ENCODE measurements around the gene CNTN1.

Gene CNTN1

DNA sequence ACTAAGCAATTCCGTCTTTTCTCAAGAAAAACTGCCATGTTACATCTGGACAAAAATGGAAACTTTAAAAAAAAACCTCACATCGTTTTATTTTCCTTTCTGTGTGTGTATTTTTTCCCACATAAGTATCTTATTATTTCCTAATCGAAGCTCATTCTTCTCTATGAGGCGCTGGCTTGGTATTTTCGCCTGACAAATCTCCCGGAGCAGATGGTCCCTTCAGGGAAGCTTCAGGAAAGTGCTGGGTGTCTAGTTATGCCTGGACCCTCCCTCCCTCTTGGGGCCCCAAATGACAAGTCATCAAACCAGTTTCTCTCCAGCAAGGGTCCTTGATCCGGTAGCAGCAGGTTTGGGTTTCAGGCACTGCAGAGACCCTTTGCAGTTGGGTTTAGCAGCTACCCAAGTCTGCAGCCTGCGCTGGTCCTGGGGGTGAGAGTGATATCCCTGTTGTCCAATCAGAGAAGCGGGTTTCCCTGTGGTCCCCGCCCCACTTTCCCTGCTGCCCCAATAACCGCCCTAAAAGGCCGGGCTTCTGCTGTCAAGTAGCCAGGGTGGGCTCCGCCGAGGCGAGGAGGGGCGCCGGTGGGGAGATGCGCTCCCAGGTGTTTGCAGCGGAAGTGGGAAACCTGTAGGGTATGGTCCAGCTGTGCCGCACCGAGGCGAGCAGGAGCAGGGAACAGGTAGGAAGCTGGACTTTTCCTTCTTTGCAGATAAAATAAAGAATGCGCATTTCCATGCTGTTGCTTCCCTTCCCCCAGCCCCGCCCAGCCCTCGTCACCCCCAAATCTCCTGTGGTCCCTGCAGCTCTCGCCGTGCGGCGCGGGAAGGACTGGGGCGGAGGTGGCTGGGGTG, at the start of gene CNTN1:
CNTN1 (plus strand) TSS at position 527 of the 852 bp plus-strand sequence.
- peak; percentile 86 to 94 for DNase-seq

DNA sequence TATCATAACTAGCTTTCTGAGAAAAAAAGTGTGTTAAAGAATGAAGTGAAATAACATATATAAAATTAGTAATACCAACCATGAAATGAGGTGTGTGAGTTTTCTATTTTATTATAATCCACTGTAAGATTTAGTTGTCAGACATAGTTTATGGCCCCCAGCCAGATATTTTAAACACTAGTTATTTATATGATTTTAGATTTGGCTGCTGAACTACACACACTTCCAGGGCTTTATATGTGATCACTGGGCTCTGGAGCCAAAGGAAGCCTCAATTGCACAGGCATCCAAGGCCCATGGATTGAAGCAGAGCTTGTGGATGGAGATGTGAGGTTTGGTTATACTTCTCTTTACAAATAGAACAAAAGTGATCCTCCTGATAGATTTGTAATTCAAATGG, 48.7 kb upstream of the CNTN1 start:
- DNase-seq: no peak

DNA sequence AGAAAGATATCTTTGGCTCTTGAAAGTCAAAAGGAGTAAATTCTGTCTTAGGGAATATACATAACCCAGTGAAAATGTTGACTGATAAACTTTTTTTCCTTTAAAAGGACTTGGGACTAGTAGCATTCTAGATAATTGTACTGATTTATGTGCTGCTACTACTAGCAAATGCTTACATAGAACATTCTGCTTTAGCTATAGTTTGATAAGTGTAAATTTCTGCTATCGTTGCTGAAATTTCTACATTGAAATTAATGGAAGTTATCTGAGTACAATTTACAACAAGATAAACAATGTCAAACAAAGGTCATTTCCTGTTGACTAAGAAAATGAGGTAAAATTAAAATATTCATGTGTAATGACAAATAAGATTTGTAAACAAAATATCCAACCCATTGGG, 48.3 kb upstream of the CNTN1 start:
- DNase-seq: no peak

DNA sequence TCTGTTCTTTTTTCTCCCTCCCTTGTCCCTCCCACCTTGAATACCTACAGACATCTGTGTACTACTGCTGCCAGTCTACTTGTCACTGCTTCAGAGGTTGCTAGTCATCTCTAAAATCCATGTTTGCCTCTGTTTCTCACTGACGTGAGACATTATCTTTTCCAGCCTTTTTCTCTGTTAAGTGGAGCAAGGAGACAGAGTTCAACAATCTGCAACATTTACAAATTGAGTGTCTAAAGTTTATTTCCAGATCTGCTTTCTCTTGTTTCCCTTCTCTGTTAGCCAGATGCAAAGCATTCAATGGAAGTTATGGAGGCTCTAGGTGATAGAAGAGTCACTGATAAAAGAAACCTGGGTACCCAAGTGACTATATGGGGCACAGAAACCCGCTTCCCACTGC, 47.5 kb upstream of the CNTN1 start:
- DNase-seq: no peak

DNA sequence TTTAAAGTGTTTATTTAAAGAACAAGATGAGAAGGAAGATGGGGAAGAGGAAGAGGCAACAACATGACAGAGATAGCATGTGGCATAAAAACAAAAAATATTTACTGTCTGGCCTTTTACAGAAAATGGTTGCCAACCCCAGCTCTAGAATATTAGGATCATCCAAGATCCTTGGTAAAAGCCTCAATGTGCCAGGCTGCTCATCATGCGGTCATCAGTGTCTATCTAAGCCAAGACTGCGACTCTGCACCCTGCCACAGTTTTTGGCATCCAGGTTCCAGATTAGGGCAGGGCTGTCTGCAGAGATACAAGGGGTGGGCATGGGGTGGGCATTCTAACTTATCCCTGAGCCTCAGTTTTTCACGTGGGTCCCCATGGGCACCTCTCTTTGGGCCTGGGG, 46.9 kb upstream of the CNTN1 start:
- DNase-seq: no peak

DNA sequence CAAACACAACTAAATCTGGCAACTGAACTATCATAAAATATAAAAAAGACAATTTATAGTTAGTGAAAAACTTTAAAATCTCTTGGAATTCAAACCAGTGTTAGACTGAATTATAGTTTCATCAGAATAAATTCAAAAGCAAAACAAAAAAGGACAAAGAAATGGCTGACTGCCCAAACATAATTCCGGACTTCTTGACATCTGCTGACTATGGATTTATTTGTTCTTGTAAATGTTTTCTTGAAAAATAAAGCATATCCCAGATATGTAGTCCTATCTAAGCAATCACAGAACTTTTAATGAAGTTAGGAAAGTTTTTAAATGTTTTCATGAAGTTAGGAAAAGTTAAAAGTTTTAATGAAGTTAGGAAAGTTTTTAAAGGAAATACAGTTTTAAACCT, 45.8 kb upstream of the CNTN1 start:
- no peak for DNase-seq

DNA sequence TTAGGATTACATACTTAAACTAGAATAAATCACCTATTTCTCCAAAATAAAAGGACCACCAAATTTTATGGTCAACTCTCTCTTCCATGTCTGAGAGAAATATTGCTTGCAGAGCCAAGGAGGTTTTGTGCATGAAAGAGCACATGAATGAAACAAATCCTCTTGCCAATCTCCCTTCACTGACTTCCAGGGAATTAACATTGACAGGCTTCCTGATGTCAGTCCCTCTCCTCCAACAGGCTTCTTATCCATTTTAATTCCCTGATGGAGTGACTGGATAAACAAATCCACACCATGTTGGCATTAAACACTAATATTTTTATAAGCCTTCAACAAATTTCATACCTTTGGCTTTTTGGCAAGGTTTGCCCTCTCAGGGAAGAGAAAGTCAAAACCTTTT, 45.3 kb upstream of the CNTN1 start:
- no peak for DNase-seq

DNA sequence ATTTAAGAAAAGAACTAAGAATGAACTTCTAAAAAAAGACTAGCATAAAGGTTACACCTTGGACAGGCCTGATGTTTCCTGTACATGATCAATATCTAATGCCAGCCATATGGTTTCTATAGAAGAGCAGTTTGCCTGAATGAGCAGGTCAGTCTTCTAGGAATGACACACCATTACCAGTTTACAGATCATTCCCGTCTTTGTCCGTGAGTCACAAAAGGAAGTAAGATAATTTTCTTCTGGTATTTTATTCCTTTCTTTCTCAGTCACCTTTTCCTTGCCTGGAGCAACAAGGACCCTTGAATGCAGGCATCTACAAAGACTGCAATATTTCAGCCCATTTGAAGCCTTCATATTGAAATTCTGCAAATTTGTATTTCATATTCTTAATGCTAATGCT, 44.6 kb upstream of the CNTN1 start:
- no peak for DNase-seq

DNA sequence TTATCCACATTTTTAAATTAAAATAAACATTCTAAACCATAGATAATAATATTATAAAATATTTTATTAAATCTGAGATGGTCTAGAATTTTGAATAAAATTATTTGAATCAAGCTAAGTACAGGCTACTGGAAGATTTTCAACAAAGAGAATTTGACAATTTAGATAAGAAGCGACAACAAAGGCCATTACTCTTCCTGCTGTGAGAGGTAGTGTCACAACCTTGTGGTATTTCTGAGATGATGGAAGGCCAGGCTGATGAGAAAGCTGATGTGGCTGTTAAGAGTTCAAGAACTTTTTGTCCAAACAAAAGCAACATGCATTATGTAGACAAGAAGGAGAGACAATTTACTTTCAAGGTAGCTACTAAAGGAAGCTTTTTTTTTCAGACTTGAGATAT, 43.7 kb upstream of the CNTN1 start:
- DNase-seq: no peak

DNA sequence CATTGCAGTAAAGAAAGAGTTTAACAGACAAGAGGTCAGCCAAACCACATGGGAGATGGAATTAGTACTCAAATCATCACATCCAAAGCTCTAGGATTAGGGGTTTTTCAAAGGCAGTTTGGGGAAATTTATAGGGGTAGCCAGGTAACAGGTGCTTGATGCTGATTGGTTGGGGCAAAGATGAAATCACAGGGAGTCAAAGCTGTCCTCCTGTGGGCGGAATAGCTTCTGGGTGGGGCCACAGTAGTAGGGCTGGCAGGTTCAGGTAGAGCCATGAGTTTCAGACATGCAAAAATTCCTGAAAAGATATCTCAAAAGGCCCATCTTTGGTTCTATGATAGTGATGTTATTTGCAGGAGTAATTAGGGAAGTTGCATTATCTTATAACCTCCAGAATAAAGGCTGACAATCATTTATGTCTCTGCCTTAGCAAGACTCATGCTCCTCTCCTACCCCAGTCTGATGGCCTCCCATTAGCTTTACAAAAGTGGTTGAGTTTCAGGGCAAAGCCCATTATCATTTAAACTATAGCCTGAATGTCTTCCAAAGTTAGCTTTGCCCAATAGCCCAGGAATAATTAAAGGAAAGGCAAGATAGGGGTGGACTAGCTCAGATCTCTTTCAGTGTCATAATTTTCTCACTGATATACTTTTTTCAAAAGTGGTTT, 42.1 kb upstream of the CNTN1 start:
- no peak for DNase-seq

DNA sequence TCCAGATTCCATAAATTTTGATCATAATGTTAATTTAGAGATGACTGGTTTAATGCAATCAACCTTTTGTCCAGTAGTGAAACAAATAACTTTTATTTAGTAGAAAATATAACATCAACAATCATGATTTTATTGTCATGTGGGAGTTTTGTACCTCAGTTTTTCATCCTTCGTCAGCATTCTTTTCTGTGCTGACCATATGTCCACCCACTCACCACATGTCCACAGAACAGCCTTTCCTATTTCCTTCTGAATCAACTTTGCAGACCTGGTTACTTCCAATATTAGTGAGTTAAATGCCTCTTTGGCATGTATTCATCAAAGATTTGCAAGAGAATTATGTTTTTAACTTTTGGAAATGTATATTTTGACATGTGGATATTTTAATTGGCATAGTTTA, 36.8 kb upstream of the CNTN1 start:
- no peak for DNase-seq

DNA sequence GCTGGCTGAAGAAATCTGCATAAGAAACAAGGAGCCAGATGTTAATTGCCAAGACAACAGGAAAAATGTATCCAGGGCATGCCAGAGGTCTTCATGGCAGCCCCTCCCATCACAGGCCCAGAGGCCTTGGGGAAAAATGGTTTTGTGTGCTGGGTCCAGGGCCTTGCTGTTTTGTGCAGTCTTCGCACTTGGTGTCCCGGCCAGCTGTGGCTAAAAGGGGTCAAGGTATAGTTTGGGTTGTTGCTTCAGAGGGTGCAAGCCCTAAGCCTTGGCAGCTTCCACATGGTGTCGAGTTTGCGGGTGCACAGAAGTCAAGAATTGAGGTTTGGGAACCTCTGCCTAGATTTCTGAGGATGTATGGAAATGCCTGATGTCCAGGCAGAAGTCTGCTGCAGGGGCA, 29.9 kb upstream of the CNTN1 start:
- DNase-seq: no peak

DNA sequence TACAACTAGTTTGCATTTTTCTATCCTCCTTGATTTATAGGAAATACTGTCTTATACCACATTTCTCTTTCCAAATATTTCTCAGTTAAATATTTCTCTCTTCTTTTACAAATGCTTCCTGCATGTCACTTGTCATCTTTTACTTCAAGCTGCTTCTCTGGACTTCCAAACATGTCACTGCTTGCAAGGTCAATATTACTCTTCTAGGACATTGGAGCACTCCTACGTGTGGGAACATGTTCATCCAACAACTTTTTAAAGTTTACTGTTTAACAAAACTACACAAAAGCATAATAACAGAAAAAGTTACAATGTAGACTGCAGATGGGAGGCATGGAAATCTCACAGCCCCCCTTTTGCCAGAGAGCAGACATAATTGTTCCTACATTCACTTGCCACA, 28.5 kb upstream of the CNTN1 start:
- DNase-seq: no peak

DNA sequence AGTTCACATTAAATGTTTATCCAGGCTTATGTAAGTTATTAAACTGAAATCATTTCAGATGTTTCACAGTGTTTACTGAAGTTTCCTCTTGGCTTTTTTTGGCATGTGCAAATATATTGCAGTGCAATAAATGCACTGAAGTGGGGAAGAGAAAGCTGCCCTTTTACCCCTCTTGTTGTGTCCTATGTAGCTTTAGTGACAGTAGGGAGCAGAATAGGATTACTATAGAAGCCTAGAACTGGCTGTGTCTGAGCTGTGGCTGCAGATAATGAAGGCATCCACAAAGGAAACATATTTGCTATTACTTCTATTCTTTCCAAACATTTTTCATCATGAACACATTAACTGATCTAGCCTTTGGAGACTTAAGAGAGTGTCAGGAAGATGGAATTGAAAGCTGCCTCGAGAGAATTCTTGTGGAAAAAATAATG, 24.1 kb upstream of the CNTN1 start:
- DNase-seq: peak in 1 of 2 experiments; percentile 5

DNA sequence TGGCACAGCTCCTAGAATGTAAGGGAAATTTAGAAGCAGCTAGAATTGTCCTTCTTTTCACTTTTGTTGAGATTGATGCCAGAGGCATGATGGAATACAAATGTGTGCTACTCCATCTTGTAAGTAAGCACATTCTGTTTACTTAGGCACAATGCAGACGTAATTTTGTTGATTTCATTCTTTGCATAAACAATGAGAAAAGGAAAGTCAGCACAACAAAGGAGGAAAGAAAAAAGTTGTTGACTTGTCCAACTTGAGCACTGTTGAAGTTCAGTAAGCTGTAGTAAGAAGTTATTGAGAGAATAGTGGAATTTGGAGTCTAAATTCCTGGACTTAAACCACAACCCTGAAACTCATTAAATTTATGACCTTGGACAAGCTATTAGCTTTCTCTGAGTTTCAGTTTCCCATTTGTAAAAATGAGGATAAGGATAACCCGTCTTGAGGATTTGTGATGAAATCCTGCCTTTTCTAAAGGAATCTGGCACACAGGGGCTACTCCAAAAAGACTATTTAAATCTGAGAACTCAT, 19.4 kb upstream of the CNTN1 start:
- DNase-seq: no peak

DNA sequence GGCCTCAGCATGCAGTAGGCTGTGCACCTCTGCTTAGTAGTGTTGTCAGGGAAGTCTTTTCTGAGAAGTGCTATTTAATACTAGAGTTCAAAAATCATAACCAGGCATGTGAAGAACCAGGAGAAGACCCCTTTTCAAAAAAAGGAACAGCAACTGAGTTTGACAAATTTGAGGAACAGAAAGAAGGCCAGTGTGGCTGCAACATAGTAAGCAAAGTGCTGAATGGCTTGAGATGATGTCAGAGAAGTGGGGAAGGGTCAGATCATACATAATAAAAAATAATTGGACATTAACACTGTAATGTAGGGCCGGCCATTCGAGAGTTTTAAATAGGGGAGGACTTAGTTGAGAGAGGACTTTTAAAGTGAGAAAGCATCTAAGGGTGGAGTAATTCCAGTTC, 11.1 kb upstream of the CNTN1 start:
- no peak for DNase-seq

DNA sequence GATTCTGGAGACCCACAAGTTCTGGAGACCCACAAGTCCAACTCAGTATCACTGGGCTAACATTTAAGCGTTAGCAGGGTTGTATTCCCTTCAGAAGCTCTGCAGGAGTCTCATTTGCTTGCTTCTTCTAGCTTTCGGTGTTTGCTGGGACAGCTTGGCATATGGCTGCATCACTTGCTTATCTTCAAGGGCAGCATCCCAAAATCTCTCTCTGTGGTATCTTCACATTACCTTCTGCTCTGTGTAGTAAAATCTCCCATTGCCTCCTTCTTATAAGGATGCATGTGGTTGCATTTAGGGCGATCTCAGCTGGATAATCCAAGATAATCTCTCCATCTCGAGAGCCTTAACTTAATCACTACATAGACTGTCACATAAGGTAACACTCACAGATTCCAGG, 7.3 kb upstream of the CNTN1 start:
- DNase-seq: no peak

DNA sequence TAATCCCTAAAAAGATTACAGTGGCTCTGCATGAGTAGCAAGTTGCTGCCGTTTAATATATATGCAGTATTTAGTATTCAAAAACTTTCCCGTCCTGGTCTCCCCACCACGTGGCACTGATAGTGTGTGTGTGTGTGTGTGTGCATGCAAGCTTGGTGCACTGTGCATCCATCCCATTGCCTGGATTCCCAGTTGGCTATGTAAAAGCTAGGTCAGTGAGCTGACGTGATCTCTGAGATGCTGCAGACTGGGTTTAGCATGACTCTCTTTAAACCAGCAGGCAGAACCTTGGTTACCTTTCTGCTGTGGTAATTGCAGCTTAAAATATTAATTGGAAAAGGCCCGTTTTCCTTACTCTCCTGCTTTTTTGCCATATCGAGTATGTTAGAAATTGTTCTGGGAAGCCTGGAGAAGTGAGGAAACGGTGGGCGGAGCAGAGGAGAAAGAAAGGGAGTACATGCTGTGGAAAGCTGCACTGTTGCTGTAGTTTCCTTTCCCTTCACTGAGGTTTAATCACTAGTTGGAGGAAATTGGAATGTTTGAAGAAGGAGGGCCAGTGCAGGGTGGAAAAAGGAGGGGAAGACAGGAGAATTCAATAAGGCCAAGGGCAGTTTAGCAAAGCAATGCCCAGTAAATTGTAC, 4.0 kb upstream of the CNTN1 start:
- DNase-seq: no peak

DNA sequence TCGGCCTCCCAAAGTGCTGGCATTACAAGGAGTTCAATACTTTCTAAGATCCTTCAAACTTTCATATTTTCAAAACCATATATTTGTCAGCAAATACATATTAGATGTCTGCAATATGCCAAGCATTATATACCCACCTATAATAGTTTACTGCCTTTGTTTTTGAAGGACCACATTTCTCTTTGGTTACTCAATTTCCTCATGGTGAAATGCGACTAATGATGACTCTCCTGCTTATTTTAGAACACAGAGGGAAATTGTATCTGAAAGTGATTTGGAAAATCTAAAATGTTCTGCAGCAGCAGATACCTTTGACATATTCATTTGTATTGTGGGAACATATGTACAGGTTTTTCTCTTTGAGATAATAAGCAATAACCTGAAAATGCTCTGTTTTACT, 2.7 kb upstream of the CNTN1 start:
- DNase-seq: no peak

DNA sequence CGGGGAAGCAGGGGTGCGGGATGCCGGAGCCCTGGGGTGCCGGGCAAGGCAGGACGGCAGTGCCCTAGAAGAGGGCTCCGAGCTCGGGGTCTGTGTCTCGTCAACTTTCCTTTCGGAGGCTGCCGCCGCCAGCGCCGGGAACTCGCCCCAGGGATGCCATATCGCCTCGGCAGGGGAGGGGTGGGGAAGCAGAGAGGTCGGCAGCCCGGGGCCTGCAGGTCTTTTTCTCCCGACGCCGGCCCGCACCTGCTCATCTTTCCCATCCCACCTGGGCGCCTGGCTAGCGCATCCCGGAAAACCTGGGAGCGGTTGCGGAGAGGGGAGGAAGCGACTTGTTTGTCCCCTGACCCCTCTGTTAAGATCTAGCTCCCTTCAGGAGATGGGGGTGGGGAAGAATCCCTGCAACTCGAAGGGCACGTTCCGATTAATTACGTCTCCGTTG, 547 bp downstream of the CNTN1 start:
- peak; percentile 29 to 62 for DNase-seq

DNA sequence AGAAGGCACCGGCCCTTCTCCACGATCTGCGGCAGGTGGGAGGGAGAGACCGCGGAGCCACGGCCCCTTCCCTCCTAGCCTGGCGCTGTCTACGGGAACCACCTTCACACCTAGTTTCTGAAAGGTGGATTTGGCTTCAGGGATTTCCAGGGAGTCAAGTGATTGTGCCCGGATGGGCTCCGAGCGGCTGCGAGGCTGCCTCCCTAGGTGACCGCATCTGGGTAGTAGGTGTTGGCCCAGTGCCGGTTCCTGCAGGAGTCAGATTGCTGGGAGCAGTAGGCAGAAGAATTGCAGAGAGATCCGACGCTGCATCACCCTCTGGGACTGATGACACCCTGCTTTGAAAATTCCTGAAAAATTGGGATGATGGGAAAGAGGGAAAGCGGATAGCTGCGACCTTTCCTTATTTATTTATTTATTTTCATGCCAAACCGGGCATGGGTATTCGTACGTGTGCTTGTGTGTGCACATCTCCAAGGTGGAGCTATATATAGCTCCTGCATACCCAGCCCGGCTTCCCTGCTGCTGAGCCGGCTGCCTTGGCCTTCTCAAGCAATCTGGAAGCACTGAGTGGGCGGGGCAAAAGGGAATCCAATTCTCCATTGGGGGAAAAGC, 1.1 kb downstream of the CNTN1 start:
- peak; percentile 45 to 81 for DNase-seq

DNA sequence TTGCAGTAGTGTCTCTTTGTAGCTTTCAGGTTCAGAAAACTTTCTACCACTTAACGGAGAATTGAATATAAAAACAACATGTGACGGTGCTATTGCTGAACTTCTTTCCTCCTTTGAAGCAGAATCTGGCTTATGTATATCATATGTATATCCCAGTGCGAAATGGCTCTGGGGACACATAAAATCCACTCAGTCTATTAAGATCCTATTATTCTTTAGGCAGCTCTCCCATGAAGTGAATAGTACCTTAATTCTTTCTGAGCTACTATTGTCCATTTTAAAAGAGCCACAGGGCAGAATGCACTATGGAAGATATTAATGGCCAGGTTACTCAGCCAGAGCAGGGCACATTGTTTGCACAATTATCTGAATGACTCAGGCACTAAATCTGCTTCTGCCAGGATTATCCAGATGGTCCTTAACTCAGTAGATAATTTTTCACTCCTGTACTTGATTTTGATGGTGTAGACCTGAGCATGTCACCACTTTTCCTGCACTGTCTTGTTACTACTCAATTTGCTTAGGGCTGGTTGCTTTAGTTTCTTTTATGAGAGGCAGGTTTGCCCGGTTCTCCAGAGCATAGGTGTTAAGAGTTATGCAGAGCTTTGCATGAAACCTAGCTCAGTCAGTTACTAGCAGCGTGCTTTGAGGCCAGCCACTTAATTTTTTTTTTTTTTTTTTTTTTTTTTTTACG, 5.5 kb downstream of the CNTN1 start:
- DNase-seq: peak; percentile 66 to 92

DNA sequence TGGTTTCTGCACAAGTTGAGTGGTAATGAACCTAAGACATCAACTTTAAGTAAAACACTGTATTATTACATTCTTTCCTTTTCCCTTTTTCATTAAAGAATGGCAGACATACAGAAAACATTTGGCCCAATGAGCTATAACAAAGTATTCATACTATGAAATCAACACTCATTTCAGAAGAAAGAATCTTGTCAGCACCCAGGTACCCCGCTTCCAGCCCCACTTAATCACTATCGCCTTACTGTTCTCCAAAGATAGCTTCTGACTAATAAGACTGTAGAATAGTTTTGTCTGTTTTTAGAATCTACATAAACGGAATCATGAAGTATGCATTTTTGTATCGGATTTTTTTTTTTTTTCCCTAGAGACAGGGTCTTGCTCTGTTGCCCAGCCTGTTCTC, 9.5 kb downstream of the CNTN1 start:
- no peak for DNase-seq

Data from NCI-H2081 (cell line).